HepG2 (cell line): ENCODE results near the gene TMEM258. TPM values are rescaled to one million over a fixed set of nuclear protein-coding genes. Genes with fewer than 3 reads are reported as not detected.

ENCODE experiments used
- ATM ChIP-seq: fragments of 450-650 bp; IDR thresholded peaks from 2 replicates; pipeline ENCODE4 v1.7.1; 2017; ENCODE audit warnings: mild to moderate bottlenecking, borderline replicate concordance
- HDAC2 ChIP-seq: sonication (generic); formaldehyde crosslinking; IDR thresholded peaks from 2 replicates; pipeline ENCODE4 v1.4.0; 2020; ENCODE audit warnings: missing genetic modification reagents
- JUNB ChIP-seq: sonication (generic); formaldehyde crosslinking; IDR thresholded peaks from 2 replicates; pipeline ENCODE4 v1.8.0; 2022; ENCODE audit warnings: missing genetic modification reagents, mild to moderate bottlenecking, borderline replicate concordance
- KDM6A ChIP-seq: IDR thresholded peaks from 2 replicates; pipeline ENCODE4 v1.6.1; 2016; ENCODE audit warnings: low read depth
- KIAA2018 ChIP-seq: sonication (generic); formaldehyde crosslinking; IDR thresholded peaks from 2 replicates; pipeline ENCODE4 v1.5.0; 2020; ENCODE audit warnings: mild to moderate bottlenecking, missing genetic modification reagents, borderline replicate concordance
- PRPF4 ChIP-seq: fragments of 200-400 bp; formaldehyde crosslinking; IDR thresholded peaks from 2 replicates; pipeline ENCODE4 v1.6.1; 2016; ENCODE audit warnings: low read length, low read depth; ENCODE audit not compliant: poor library complexity, severe bottlenecking
- RBFOX2 ChIP-seq: fragments of 200-400 bp; formaldehyde crosslinking; IDR thresholded peaks from 2 replicates; pipeline ENCODE4 v1.6.1; 2017; ENCODE audit warnings: low read depth, mild to moderate bottlenecking, low read length
- SETDB1 ChIP-seq: sonication (generic); formaldehyde crosslinking; IDR thresholded peaks from 2 replicates; pipeline ENCODE4 v1.5.1; 2020; ENCODE audit warnings: missing genetic modification reagents, mild to moderate bottlenecking, borderline replicate concordance
- TAF15 ChIP-seq: fragments of 200-400 bp; formaldehyde crosslinking; IDR thresholded peaks from one replicate; pipeline ENCODE4 v1.6.1; 2018; ENCODE audit warnings: mild to moderate bottlenecking, low read depth, low read length; ENCODE audit not compliant: poor library complexity, severe bottlenecking
- TBL1XR1 ChIP-seq: fragments of 150-350 bp; IDR thresholded peaks from 2 replicates; pipeline ENCODE4 v1.6.1; 2014; ENCODE audit warnings: borderline replicate concordance, low read length; ENCODE audit not compliant: partially characterized antibody
- ZIK1 ChIP-seq: sonication (generic); formaldehyde crosslinking; IDR thresholded peaks from 2 replicates; pipeline ENCODE4 v1.5.0; 2020; ENCODE audit warnings: mild to moderate bottlenecking, low read depth, missing genetic modification reagents, borderline replicate concordance
- ZNF124 ChIP-seq: sonication (generic); formaldehyde crosslinking; IDR thresholded peaks from 2 replicates; pipeline ENCODE4 v1.4.0; 2020; ENCODE audit warnings: missing genetic modification reagents
- ZNF264 ChIP-seq: sonication (generic); formaldehyde crosslinking; IDR thresholded peaks from 2 replicates; pipeline ENCODE4 v1.4.0; 2020; ENCODE audit warnings: missing genetic modification reagents
- ZNF335 ChIP-seq: sonication (generic); formaldehyde crosslinking; IDR thresholded peaks from 2 replicates; pipeline ENCODE4 v1.4.0; 2020; ENCODE audit warnings: missing genetic modification reagents
- ZNF510 ChIP-seq: sonication (generic); formaldehyde crosslinking; IDR thresholded peaks from 2 replicates; pipeline ENCODE4 v1.4.0; 2020; ENCODE audit warnings: low read depth, mild to moderate bottlenecking, missing genetic modification reagents
- ZNF557 ChIP-seq: sonication (generic); formaldehyde crosslinking; IDR thresholded peaks from 2 replicates; pipeline ENCODE4 v1.4.0; 2020; ENCODE audit warnings: missing genetic modification reagents
- ZNF747 ChIP-seq: sonication (generic); formaldehyde crosslinking; IDR thresholded peaks from 2 replicates; pipeline ENCODE4 v1.8.1; 2023; ENCODE audit warnings: missing genetic modification reagents, mild to moderate bottlenecking, borderline replicate concordance
- polyA plus RNA-seq, 8 experiments: library from polyadenylated mRNA; depleted of rRNA in 3 of 8; stranded (reverse) in 7 of 8; unstranded in 1 of 8; fragments of >200 nt; fragmentation: Illumina TruSeq in 4 of 8; extraction: Trizol in 4 of 8; gene quantifications; 2 replicates each; pipeline versions ENCODE4 v1.2.1 to v1.2.3, GENCODE V29; 2011 to 2016; ENCODE audit warnings: low read depth in 4 of 8, missing spikeins in 1 of 8, mixed read lengths in 1 of 8; ENCODE audit not compliant: insufficient read depth in 1 of 8
- total RNA-seq, 5 experiments: library from RNA; depleted of rRNA; stranded (reverse); fragments of >200 nt; fragmentation: Illumina TruSeq; extraction: Trizol; gene quantifications; 2 replicates each; pipeline ENCODE4 v1.2.3, GENCODE V29; 2016; ENCODE audit warnings: low read depth in 1 of 5

Gene TMEM258
- total and polyA plus RNA-seq, 2 of the 13 experiments (the other 11 are each of a cell fraction or from before 2014, with no cell fraction given), result 175 to 424 TPM

- TF ChIP-seq KIAA2018 (CRISPR knock-in tag) (no peak), ZIK1 (peak; percentile 96), KDM6A (CRISPR knock-in tag) (no peak), ZNF264 (CRISPR knock-in tag) (no peak; the same call in 1 of the 2 replicates), ZNF124 (peak; percentile 60; the same call in 1 of the 2 replicates), ZNF510 (peak; percentile 48; the same call in 1 of the 2 replicates), ZNF747 (peak; percentile 95), TAF15 (peak; percentile 68), ZNF335 (CRISPR knock-in tag) (0 out of 2 replicates have a peak, but pooled peaks have one; percentile 21), SETDB1 (CRISPR knock-in tag) (no peak), HDAC2 (CRISPR knock-in tag) (peak; percentile 51; the same call in 1 of the 2 replicates), ATM (no peak), PRPF4 (no peak), JUNB (CRISPR knock-in tag) (no peak; the same call in 1 of the 2 replicates), TBL1XR1 (peak; percentile 15), ZNF557 (CRISPR knock-in tag) (no peak), RBFOX2 (peak; percentile 86)
These were observed 24.5 kb upstream of the TMEM258 start, which contains the start of gene FADS1 (continued) for GRCh38 chr11:61816736-61817455.
